Peyer's patch (tissue), 4 donors: Measurements from ENCODE around the gene TEKT3.

Experiments used
- POLR2A ChIP-seq, 2 donors: fragments of 450-650 bp; IDR thresholded peaks; one replicate each; pipeline ENCODE4 v1.5.1; 2017; ENCODE audit warnings: antibody characterized with exemption in 2 of 2, mild to moderate bottlenecking in 2 of 2, moderate library complexity in 2 of 2
- TF ChIP-seq, protein P1 (sequence below), 6 experiments: fragments of 450-650 bp in 4 of 6; fragments of 200-600 bp in 2 of 6; sonication (generic) in 1 of 6; IDR thresholded peaks; one replicate each; pipeline ENCODE4 v1.5.1; 2017 to 2019; ENCODE audit warnings: antibody characterized with exemption in 6 of 6, mild to moderate bottlenecking in 3 of 6, moderate library complexity in 1 of 6

DNA sequence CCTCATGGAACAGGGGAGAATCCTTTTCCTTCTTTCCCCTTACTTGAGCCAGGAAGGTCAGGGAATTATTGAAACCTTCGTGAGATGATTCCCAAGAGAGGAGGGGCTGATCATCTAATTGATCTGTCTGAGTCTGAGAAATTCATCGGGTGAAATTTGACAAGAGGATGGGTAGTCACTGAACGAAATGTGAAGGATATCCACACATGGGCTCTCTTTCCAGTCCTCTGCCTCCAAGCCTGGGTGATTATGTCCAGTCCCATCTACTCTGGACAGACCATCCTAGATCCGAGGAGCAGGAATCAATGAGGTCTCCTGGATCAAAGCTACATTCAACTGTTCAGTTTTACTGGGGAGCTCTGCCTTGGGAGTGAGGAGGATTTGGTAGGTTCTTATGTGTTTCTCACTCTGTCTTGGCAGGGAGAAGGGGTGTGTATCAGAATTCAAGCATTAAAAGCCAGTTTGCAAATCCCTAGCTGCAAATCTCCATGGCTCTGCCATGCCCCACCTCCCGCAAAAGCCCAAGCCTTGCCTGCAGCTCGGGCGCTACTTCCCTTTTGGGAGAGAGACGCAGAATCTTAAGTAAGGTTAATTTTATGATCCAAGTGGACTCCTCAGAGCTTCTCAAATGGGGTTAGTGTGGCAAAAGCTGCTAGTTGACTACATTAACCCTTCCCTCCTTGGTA is 47.1 kb upstream of the TEKT3 start:
- TF ChIP-seq, protein P1, sequence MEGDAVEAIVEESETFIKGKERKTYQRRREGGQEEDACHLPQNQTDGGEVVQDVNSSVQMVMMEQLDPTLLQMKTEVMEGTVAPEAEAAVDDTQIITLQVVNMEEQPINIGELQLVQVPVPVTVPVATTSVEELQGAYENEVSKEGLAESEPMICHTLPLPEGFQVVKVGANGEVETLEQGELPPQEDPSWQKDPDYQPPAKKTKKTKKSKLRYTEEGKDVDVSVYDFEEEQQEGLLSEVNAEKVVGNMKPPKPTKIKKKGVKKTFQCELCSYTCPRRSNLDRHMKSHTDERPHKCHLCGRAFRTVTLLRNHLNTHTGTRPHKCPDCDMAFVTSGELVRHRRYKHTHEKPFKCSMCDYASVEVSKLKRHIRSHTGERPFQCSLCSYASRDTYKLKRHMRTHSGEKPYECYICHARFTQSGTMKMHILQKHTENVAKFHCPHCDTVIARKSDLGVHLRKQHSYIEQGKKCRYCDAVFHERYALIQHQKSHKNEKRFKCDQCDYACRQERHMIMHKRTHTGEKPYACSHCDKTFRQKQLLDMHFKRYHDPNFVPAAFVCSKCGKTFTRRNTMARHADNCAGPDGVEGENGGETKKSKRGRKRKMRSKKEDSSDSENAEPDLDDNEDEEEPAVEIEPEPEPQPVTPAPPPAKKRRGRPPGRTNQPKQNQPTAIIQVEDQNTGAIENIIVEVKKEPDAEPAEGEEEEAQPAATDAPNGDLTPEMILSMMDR (IDR thresholded peaks at IDR 0.05) = no peak
- TF ChIP-seq POLR2A (IDR thresholded peaks at IDR 0.05) = no peak
